RPMI8226 (cell line): ENCODE measurements around the gene SLC24A4.
"Not testable (repeated sequence)": the region's sequence is repeated elsewhere in the genome, so short reads cannot be mapped to it uniquely, and the experiment has no call there.

Experiments used
- DNase-seq: peaks from one replicate; pipeline ENCODE4 v3.0.0-alpha.2; 2015

SLC24A4 gene

DNA sequence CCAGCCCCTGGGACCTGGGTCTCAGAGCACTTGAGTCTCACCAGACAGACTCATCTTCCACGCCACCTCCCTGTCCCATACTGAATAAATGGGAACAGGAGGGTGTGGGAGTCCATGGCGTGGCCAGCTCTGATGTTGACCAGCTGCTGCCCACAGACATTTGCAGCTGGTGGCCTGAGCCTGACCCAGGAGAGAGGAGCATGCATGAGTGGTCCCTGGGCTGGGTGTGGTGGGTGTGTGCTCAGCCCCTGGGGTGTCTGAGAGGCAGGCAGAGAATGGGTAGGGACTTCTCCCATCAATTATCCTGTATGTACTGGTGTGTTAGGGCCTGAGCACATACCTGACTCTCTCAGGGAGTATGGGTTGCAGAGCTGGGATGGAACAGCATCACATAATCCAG lies 49.3 kb downstream of the SLC24A4 start:
- no peak for DNase-seq

DNA sequence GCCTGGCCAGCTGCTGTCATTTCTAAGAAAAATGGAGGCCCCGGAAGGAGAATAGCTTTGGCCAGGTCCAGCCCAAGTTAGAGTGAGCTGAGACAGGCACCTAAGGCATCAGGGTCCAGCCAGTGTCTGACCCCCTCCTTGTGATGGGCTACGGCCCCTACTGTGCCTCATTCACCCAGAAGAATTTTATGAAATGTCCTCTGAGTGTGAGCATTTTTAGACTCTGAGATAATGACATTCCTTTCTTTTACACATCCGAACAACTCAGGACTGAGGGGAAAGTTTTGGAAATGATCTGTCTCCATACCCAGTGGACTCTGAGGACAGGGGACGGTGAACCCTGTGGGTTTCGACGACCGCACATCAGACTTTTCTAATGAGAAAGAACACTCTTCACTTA lies 50.4 kb downstream of the SLC24A4 start:
- no peak for DNase-seq

DNA sequence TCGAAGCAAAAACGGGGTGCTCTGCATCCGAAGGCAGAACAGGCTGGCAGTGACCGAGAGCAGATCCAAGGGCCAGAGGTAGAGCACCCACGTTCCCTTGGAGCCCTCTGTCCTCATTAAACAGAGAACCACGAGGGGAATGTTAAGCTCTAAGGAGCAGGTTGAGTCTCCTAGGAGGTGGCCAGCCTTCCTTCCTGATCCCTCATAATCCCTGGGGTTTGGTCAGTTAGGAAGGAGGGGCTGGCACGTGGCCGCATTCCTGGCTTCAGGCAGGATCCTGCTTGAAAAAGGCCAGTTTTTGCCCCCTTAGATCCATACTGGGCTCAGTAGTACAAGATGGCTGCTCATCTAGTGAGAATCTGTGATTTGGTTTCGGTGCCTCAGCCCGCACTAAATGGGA lies 57.2 kb downstream of the SLC24A4 start:
- DNase-seq = no peak

DNA sequence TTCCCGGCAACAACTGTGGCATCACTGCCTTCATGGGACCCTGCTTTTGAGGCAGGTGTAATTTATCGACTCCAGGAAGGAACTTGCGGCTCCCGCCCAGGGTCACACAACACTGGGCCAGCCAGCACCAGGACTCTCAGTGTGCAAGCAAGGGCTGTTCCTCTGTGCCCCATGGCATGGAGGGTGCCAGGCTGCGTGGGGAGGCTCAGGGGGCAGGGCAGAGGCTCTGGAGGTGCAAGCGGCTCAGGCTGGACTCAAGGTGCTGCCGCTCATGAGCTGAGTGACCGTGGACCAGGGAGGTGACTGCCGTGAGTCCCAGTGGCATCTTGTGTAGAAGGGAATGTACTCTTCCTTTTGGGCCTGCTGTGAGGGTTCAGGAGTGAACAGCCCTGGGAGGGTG lies 57.6 kb downstream of the SLC24A4 start:
- no peak for DNase-seq

DNA sequence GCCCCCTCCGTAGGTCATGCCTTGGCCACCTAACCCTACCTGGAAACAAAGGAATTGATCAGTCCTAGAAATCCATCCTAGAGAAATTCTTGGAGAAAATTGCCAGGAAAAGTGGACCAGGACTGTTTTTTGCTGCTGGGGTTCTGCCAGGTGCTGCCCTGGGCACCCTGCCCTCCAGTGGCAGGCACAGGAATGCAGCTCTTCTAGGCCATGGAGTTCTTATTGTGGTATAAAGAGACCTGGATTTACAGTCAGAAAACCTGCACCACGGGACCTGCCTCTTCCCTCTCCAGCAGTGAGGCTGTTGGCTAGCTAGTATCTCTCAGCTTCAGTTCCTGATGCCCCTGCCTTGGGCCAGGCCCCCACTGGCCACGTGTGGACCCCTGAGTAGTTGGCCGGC lies 59.7 kb downstream of the SLC24A4 start:
- DNase-seq = no peak

DNA sequence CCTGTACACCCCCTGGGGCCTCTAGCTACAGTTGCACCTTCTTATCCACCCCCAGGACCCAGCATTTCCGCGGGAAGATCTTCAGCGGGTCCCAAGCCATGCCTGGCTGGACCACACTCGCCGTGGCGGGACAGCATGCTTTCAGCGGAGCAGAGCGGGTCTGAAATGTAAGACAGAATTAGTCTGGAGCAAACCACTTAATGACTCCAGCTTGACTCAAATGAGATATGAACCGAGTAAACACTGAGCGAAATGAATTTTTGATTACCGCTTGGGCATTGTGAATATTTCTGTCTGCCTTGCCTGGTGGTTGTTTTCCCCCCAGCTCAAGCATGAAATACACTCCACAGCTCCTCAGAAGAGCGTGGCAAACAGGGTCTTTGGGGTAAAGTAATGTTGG lies 60.8 kb downstream of the SLC24A4 start:
- no peak for DNase-seq

DNA sequence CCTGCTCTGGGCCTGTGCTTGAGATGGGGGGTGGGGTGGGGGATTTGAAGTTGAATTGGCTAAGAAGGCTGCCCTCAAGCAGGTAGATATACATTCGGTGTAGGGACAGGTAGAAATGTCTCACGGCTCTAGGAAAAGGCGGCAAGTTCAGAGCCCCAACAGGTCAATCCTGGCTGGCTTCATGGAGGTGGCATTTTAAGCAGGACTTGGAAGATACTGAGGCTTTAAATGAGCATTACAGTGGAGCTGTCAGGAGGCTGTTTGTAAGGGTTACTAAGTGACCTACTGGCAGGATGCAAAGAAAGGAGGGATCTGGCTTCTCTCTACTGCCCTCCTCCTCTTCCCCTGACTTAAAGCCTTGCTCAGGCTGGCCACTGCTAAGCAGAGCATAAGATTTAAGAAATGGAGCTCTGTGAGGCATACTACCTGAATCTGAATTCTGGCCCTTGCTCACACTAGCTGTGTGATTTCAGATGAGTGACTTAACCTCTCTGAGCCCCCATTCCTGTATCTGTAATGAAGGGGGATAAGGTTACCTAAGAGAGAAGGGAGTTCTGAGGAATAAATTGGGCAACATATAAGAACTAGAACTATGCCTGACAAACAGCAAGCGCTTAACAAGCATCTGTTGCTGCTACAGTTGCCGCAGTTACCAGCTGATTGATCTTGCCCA lies 61.6 kb downstream of the SLC24A4 start:
- DNase-seq = no peak

DNA sequence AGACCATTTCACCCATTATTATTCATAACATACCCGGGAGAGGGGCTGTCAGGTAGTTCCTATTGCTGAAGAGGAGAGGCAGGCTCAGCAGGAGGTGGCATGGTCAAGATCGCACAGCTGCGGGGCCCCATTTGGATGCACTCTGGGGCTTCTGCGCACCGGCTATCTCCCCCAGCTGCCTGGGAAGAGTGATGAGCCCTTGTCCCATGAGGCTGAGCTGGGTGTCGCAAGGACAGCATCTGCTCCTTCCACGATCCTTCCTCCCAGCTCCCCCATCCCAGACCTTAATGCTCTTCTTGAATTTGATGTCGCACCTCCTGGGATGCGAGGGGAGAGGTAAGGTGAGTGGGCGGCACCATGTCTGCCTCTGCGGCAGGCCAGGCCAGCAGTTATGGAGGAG lies 62.6 kb downstream of the SLC24A4 start:
- no peak for DNase-seq

DNA sequence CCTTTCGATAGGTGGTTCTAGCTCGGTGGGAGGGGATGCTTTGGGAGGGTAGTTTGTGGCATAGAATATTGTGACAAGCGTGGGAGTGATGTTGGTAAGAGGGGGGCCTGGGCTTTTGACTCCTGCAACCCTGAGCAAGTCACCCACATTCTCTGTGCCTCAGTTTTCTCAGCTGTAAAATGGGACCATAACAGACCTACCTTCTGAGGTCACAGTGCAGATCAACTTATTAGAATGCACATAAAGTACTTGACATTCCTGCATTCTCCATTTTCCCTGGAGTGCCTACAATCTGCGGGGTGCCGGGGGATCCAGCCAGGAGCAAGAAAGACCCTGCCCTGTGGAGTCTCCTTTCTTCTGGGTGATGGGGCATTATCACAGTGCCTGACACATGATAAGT lies 63.2 kb downstream of the SLC24A4 start:
- DNase-seq = no peak

DNA sequence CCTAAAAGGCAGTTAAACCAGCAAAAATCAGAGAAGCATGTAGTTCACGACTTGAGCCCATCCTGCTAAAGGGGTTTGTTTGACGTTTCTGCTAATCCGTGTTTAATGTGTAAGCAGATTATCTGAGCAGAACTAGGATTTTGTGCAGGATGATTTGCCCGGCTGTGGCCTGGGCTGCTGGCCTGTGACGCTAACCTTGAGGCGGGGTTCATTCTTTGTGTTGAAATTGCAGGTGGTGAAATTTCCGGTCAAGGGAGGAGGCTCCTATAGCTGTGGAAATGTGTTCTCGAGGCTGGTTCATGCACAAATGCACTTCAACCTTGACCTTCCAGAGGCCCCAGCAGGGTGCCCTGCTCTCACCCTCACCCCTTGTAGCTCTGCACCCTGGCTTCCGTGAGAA lies 63.7 kb downstream of the SLC24A4 start:
- no peak for DNase-seq

DNA sequence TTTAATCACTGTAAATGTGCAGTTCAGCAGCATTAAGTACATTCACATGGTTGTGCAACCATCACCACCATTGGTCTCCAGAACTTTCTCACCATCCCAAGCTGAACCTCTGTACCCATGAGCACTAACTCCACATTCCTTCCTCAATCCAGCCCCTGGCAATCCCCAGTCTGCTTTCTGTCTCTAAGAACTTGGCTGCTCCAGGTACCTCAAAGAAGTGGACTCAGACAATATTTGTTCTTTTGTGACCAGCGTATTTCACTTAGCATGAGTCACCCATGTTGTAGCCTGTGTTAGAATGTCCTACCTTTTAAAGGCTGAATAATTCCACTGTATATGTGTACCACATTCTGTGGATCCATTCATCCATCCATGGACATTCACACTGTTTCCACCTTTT lies 64.6 kb downstream of the SLC24A4 start:
- no peak for DNase-seq

DNA sequence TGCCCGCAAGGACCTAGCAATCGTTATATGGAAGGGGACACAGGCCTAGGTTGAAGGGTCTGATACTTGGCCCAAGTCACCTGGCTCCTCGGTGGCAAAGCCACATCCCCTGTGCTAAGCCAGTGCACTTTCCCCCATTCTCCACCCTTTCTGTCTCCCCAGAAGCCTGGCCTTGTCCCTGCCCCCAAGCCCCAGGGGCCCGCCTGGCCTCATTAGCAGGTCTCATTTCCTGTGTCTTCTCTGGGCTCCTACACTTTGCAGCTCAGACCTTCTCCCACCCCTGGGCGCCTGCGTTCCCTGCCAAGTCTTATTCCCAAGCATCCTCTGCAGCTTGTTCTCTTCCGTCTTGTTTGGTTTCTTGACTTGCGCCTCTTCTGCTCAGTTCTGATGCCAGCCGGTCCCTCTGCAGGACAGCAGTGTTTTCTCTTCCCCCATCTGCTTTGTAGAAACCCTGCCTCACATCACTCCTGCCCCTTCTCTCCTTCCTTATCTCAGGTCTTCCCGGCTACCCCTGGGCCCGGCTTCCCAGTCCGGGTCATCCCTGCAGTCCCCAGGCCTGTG lies 66.7 kb downstream of the SLC24A4 start:
- no peak for DNase-seq

DNA sequence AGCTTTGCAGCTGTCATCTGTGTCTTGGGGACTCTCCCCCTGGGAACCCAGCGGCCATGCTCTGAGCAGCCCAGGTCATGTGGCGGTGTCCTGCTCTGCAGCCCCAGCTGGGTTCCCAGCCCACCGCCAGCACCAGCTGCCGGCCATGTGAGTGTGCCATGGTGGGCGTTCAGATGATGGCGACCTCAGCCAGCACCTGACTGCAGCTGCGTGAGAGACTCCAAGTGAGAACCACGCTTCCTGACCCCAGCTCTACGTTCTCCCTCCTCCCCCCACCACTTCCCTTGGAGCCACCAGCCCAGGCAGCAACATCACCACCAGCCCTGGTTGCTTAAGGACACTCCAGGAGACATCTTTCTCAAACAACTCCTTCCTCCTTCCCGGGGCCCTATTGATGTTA lies 68.8 kb downstream of the SLC24A4 start:
- DNase-seq = no peak

DNA sequence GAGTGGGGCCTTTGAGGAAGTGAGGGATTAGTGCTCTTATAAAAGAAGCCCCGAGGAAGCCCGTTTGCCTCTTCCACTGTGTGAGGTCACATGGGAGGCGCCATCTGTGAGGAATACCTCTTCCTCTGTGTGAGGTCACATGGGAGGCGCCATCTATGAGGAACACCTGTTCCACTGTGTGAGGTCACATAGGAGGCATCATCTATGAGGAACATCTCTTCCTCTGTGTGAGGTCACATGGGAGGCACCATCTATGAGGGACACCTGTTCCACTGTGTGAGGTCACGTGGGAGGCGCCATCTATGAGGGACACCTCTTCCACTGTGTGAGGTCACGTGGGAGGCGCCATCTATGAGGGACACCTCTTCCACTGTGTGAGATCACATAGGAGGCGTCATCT lies 69.7 kb downstream of the SLC24A4 start:
- no peak for DNase-seq

DNA sequence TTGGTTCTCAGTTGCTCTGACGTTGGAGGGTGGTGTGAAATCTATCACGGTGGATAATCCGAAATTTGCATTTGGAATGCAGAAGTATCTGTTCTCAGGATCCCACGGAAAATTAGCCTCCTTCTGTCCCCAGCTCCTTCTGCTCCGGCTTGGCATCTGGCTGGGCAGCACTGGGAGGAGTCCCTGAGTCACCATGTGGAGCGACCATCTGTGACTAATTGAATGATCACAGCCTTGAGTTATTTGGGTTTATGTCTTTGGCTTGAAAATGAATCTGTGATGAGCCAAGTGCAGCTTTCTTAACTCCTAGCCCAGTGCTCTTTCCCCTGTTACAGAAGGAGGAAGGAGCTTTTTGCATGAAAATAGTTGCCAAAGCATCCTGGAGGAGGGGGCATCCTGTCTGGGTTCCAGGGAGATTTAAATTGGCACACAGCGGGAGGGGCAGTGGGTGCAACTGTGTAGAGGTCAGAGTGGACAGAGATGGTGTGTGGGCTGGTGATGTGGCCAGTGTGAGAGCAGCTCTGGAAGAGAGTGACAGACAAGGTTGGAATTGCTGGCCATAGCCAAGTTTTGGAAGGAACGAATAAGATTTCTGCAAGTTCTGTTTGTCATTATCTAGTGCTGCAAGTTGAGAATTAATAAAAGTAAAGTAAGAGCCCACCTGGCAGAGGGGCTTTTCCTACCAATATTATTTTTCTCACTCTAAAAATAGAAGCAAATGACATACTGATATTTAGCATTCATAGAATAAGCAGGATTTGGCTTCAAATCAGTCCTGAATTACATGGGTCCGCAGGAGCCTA lies 74.4 kb downstream of the SLC24A4 start:
- DNase-seq = no peak

DNA sequence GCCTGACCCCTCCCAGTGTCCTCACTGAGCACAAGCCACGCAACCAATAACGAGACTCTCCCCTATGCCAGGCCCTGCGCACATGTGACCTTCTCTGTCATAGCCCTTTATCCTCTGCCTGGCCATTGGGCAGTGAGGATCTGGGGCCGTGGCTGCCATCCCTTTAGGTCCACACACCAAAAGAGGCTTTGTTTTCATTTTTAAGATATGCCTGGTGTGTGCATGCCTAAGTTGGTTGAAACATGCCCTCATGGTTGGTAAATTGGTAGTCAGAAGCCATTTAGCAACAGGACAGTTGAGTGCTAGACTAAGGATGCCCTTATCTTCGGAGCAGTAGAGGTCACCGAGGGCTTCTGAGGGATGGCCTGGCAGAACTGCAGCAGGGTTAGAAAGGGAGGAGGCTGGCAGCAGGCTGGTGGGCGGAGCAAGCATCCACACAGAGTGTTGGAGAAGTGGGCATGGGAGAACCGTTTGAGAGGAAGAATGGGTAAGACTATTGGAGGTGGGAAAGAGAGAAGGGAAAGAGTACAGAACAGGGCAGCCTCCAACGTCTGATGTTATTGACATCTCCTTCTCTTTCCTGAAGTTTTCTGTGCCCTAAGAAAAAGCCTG lies 75.1 kb downstream of the SLC24A4 start:
- no peak for DNase-seq

DNA sequence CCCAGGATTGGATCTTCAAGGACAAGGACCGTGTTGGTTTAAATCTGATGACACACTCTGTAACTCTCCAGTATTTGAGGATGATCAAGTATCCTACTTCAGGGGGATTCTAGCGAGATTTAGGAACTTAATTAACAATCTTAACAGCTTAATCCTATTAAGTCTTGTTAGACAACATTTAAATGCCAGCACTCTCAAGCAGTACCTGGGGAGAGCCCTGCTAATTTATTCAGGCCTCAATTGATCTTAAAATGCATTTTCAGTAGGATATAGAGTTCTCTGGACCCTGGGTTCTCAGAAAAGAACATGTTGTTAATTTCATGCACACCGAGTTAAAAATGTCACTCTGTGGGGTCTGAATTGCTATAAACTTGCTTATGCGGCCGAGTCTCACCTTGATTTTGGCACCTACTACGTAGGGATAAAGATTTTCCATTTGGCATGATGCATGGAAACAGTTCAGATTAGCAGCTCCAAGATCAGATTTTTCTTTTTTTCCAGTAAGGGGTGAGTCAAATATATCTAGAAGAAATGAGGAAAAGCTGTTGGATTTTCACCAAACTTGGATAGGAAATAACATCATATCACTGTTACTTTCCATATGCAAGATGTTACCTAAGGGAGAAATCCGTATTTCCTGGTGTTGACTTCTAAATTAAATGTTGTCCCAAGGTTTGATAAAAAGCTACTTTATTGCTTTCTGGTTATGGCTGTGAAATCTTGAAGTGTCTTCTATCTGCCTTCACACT lies 76.1 kb downstream of the SLC24A4 start:
- no peak for DNase-seq

DNA sequence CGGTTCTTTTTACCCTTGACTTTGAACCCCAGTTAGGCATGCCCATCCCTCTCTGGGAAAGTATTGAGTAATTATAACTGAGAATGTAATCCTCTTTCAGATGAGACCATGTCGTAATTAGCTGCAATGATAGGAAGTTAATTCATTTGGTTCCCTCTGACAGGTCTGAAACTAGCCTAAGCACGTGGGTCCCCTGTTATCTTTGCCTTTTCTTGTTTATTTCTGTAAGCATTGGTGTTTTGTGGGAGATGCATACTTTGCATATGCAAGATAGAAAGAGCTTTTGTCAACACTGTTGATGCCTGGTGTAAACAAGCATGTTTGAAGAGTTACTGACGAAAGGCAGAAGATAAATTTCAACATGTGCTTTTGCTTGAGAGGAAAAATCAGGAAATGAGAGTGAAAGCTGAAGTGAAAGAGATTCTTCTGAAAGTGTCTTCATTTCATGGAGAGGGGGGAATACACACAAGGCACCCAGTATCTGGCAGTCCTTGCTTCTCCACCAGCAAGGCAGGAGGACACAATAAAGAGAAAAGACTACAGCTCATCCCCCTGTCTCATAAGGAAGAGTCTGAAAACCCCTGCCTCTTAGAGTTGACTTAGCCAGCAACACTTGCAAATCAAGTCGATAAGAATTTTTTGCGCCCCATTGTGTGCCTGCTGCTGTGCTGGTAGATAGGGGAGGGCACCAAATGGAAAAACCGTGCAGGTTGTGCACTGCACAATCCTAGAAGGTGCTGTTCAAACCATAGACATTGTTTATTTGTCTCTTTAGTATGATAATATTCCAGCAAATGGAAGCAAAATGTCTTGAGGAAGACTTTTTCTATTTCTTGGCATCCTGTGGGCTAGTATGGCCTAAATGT lies 77.8 kb downstream of the SLC24A4 start:
- DNase-seq = peak; percentile 15

DNA sequence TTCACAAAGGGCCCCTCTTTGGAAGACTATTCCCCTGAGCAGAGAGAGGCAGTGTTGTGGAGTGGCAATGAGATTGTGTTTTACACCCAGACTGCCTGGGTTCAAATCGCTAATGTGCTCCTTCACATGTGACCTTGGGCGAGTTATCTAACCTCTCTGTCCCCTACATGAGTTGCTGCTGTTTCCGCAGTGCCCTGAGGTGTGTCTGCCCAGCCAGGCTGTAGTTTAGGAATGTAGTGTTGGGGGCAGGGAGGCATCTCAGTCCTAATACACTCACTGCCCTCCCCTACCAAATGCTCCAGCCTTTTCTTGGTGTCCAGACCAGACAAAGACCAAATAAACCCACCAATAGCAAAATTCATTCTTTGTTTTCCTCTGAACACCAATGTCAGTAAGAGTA lies 78.6 kb downstream of the SLC24A4 start:
- no peak for DNase-seq

DNA sequence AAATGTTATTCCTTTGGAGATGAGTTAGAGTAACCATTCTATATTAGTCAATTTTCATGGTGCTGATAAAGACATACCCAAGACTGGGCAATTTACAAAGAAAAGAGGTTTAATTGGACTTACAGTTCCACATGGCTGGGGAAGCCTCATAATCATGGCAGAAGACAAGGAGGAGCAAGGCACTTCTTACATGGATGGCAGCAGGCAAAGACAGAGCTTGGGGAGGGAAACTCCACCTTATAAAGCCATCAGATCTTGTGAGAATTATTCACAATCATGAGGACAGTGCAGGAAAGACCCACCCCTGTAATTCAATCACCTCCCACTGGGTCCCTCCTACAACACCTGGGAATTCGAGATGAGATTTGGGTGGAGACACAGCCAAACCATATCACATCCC lies 79.5 kb downstream of the SLC24A4 start:
- DNase-seq = not testable (repeated sequence)

DNA sequence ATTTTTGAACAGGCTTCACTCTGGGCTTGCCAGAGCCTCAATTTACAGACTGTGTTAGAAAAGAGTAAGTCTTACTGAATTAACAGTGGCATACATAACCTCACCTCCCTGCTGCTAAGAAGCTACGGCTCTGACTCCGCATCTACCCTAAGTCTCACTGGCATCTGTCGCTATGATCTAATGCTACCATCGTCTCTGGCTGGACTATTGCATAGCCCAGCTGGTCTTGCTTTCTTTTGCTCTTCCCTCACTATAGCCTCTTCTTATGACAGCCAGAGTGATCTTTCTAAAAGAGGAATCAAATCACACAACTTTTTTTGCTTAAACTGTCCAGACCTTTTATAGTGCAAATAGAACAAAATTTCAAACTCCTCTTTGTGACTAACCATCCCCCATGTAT lies 81.1 kb downstream of the SLC24A4 start:
- DNase-seq = no peak

DNA sequence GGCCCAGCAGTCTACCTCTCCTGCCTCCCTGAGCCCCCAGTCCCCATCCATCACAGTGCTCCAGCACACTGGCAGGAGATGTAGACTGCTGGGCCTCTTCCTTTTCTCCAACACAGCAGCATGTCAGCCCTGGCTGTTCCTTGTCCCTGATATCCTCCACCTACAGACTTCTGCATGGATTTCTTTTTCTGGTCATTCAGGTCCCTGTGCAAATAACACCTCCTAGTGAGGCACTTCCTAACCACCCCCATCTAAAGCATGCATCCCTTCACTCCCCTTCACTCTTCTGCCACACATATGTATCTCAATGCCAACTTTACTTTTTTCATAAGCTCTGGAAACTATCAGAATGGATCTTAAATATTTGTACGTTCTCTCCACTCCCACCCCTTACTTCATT lies 81.5 kb downstream of the SLC24A4 start:
- DNase-seq = no peak
